ENCODE data around the gene ZNF516. TPM values are rescaled to one million over a fixed set of nuclear protein-coding genes. Genes with fewer than 3 reads are reported as not detected.

ZNF516 gene
- total and polyA plus RNA-seq, 2 of the 13 experiments (the other 11 are each of a cell fraction or from before 2014, with no cell fraction given) = 16.6 to 18.7 TPM

- TF ChIP-seq SRSF4 (IDR thresholded peaks at IDR 0.05; ENCODE audit: low read depth, low read length, poor library complexity, severe bottlenecking) = no peak
- no peak for TF ChIP-seq MATR3 (CRISPR knock-in tag; IDR thresholded peaks at IDR 0.05)
- 0 out of 2 replicates have a peak, but pooled peaks have one; percentile 18 for TF ChIP-seq SNAPC4 (CRISPR knock-in tag; IDR thresholded peaks at IDR 0.05)
- no peak for TF ChIP-seq HNF1B (CRISPR knock-in tag; IDR thresholded peaks at IDR 0.05)
- no peak for TF ChIP-seq MEF2D (CRISPR knock-in tag; IDR thresholded peaks at IDR 0.05)
- TF ChIP-seq KLF6 (CRISPR knock-in tag; IDR thresholded peaks at IDR 0.05) = no peak
- no peak for TF ChIP-seq EED (CRISPR knock-in tag; IDR thresholded peaks at IDR 0.05)
- no peak for TF ChIP-seq ZNF569 (CRISPR knock-in tag; IDR thresholded peaks at IDR 0.05; ENCODE audit: borderline replicate concordance)
- TF ChIP-seq GMEB2 (CRISPR knock-in tag; IDR thresholded peaks at IDR 0.05; ENCODE audit: low read depth) = no peak
- TF ChIP-seq ZFP41 (CRISPR knock-in tag; IDR thresholded peaks at IDR 0.05; ENCODE audit: borderline replicate concordance) = 0 out of 2 replicates have a peak, but pooled peaks have one; percentile 18
- no peak for TF ChIP-seq ZNF276 (CRISPR knock-in tag; IDR thresholded peaks at IDR 0.05; ENCODE audit: low read depth)
- no peak for TF ChIP-seq RAD21 (CRISPR knock-in tag; IDR thresholded peaks at IDR 0.05)
These were observed 3.0 kb downstream of the ZNF516 start (continued) for GRCh38 chr18:76491776-76492668.
